Measurements from ENCODE around the gene SERP2.

The SERP2 gene

DNA sequence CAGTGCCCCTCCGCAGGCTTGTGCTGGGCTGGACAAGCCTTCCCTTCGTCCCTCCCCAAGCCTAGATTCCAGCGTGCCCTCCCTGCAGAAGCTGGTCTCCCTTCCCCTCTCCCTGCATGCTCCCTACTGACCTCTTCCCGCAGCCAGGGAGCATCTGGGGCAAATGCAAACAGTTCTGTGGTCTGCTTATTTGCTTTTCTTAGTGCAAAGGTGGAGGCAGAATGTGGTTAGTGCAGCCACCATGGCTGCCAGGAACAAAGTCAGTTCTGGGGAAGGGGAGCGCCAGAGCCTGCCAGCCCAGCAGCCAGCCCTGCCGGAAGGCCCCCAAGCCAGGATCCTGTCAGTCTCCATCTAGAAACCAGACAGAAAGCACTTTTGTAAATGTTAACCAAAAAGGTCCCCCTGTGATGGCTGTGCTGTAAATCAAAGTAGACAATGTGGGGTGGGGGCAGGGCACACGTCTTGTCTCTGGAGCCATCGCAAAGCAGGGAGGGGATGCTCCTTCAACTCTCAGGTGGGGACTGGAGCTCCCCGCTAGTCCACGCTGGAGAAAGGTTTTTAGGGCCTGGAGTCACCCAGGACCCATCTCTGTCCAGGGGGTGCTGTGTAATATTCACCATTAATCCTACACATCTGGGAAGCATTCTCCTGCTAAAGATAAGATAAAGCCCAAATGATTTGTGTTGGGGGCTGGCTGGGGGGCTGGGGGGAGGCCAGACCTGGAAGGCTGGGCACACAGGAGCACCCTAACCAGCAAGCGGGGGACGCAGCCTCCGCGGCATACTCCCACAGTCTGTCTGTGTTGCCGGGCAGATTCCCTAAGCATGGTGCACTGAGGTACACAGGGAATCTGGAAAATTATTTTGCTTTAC lies 30.9 kb downstream of the SERP2 start:
- Histone ChIP-seq H3K27ac (no peak overlapping the region), H3K9me3 (no peaks in the 10 kb centered on the region), H3K4me3 (no peak overlapping the region), H3K36me3 (no peaks in the 10 kb centered on the region), H3K27me3 (no peaks in the 10 kb centered on the region), H3K4me1 (no peaks in the 10 kb centered on the region)
- DNase-seq, result no peak
- no peak for TF ChIP-seq CTCF (IDR thresholded peaks at IDR 0.05)
- intact Hi-C loops (cut with DNase I; ENCODE audit: low total_unique reads), result no loop called here

GRCh38 chr13:44406617-44407016 lies 33.0 kb downstream of the SERP2 start:
- Histone ChIP-seq H3K9me3 (no peaks in the 10 kb centered on the region), H3K4me3 (no peak overlapping the region), H3K36me3 (no peaks in the 10 kb centered on the region), H3K27me3 (no peaks in the 10 kb centered on the region), H3K4me1 (no peaks in the 10 kb centered on the region), H3K27ac (no peak overlapping the region)
- no peak for TF ChIP-seq CTCF (IDR thresholded peaks at IDR 0.05)
- DNase-seq, result no peak
- intact Hi-C loops (cut with DNase I; ENCODE audit: low total_unique reads), result no loop called here

DNA sequence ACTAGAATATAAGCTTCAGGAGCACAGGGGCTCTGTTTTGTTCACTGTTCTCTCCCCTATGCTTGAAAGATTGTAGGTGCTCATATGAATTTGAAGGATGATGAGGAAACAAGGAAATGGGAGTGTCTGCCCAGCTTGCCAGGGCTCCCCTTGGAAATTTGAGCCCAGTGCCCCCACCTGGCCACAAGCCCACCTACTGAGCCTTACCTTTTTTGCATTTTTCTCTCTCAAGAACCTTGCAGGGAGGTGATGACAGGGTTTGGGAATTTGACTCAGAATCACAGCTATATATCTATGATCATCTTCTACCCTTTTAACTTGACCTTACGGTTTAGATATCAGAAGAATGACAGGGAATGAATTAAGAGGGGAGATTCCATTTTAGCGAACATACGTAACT lies 33.8 kb downstream of the SERP2 start:
- no peak overlapping the region for H3K4me3 ChIP-seq

GRCh38 chr13:44407891-44408290 lies 34.3 kb downstream of the SERP2 start:
- intact Hi-C loops (cut with DNase I; ENCODE audit: low total_unique reads), result no loop called here
- no peaks in the 10 kb centered on the region for H3K36me3 ChIP-seq
- H3K4me1 ChIP-seq, result no peaks in the 10 kb centered on the region
- DNase-seq, result no peak
- H3K27me3 ChIP-seq, result no peaks in the 10 kb centered on the region
- H3K27ac ChIP-seq, result no peak overlapping the region
- TF ChIP-seq CTCF (IDR thresholded peaks at IDR 0.05), result no peak
- no peaks in the 10 kb centered on the region for H3K9me3 ChIP-seq
- H3K4me3 ChIP-seq, result no peak overlapping the region

More for the DNA sequence above, 33.8 kb downstream of the SERP2 start:
- Histone ChIP-seq H3K27ac (no peak overlapping the region), H3K4me1 (no peaks in the 10 kb centered on the region), H3K27me3 (no peaks in the 10 kb centered on the region), H3K36me3 (no peaks in the 10 kb centered on the region), H3K9me3 (no peaks in the 10 kb centered on the region)
- TF ChIP-seq CTCF (IDR thresholded peaks at IDR 0.05), result no peak
- intact Hi-C loops (cut with DNase I; ENCODE audit: low total_unique reads), result no loop called here
- DNase-seq, result no peak

GRCh38 chr13:44409595-44409994 lies 36.0 kb downstream of the SERP2 start:
- no peak overlapping the region for H3K4me3 ChIP-seq
- H3K36me3 ChIP-seq, result no peaks in the 10 kb centered on the region
- H3K4me1 ChIP-seq, result no peaks in the 10 kb centered on the region
- intact Hi-C loops (cut with DNase I; ENCODE audit: low total_unique reads), result no loop called here
- H3K27ac ChIP-seq, result no peak overlapping the region
- TF ChIP-seq CTCF (IDR thresholded peaks at IDR 0.05), result no peak
- H3K27me3 ChIP-seq, result no peaks in the 10 kb centered on the region
- no peaks in the 10 kb centered on the region for H3K9me3 ChIP-seq
- no peak for DNase-seq
